Upper lobe of left lung (tissue), 6 donors: ENCODE data around the gene PDLIM4. TPM values are rescaled to one million over a fixed set of nuclear protein-coding genes. Genes with fewer than 3 reads are reported as not detected.
A peak's percentile ranks its signal among the peaks of the same experiment; 100 is the strongest.

Source experiments
- ATAC-seq, 2 donors: fragments of 200-7000 bp; cut with Tn5 transposase; one replicate each; pipeline ENCODE4 v1.9.1; 2022; ENCODE audit warnings: mild to moderate bottlenecking in 2 of 2, moderate library complexity in 2 of 2; ENCODE audit not compliant: low FRiP score in 2 of 2
- DNase-seq, 2 donors: peaks; one replicate each; pipeline ENCODE4 v3.0.0-alpha.2; 2019 to 2020
- H3K27ac ChIP-seq, 4 donors: fragments of 200-600 bp; sonication (generic); one replicate each; pipeline ENCODE4 v1.5.1; 2016 to 2019
- H3K27me3 ChIP-seq, 4 donors: fragments of 200-600 bp; sonication (generic); one replicate each; pipeline ENCODE4 v1.5.1; 2017 to 2019
- H3K36me3 ChIP-seq, 4 donors: fragments of 200-600 bp; sonication (generic); one replicate each; pipeline ENCODE4 v1.5.1; 2016 to 2019
- H3K4me1 ChIP-seq, 4 donors: fragments of 200-600 bp; sonication (generic); one replicate each; pipeline ENCODE4 v1.5.1; 2018 to 2019
- H3K4me3 ChIP-seq, 4 donors: fragments of 200-600 bp; sonication (generic); one replicate each; pipeline ENCODE4 v1.5.1; 2017 to 2019; ENCODE audit warnings: mild to moderate bottlenecking in 2 of 4, moderate library complexity in 1 of 4
- H3K9me3 ChIP-seq, 4 donors: fragments of 200-600 bp; sonication (generic); one replicate each; pipeline ENCODE4 v1.5.1; 2018 to 2019
- EP300 ChIP-seq, 4 donors: sonication (generic); formaldehyde crosslinking; IDR thresholded peaks; one replicate each; pipeline ENCODE4 v1.5.1; 2017; ENCODE audit warnings: antibody characterized with exemption in 4 of 4, control low read depth in 2 of 4
- POLR2A ChIP-seq, 4 donors: fragments of 450-650 bp; IDR thresholded peaks; one replicate each; pipeline ENCODE4 v1.5.1; 2016 to 2017; ENCODE audit warnings: antibody characterized with exemption in 4 of 4, mild to moderate bottlenecking in 2 of 4
- POLR2AphosphoS5 ChIP-seq, 2 donors: sonication (generic); formaldehyde crosslinking; IDR thresholded peaks; one replicate each; pipeline ENCODE4 v1.5.1; 2017; ENCODE audit warnings: antibody characterized with exemption in 2 of 2
- WGBS, 2 donors: methylation state at CpG; one replicate each; pipeline ENCODE4 v1.1.5; 2017 to 2018; 5-methylcytosine and 5-hydroxymethylcytosine counted together
- total RNA-seq, 6 donors: library from RNA; depleted of rRNA in 4 of 6; stranded (reverse); fragments of >200 nt in 4 of 6; gene quantifications; one replicate each; pipeline versions ENCODE4 v1.1.0 to v1.2.1, GENCODE V29; 2016 to 2021
- TF ChIP-seq, protein P1 (sequence below), 6 experiments: fragments of 450-650 bp in 4 of 6; fragments of 200-600 bp in 2 of 6; sonication (generic) in 2 of 6; IDR thresholded peaks; one replicate each; pipeline ENCODE4 v1.5.1; 2016 to 2019; ENCODE audit warnings: antibody characterized with exemption in 6 of 6
- donor health status: DM: no; HTN: no; CAD: no; lungs with moderate emphysema.
- donor health status: DM: no; HTN: yes; CAD: no; lungs with severe emphysema.

Gene PDLIM4
- total RNA-seq, 6 donors from 2014 or later: 3.3 to 14.2 (median 10.6) TPM

DNA sequence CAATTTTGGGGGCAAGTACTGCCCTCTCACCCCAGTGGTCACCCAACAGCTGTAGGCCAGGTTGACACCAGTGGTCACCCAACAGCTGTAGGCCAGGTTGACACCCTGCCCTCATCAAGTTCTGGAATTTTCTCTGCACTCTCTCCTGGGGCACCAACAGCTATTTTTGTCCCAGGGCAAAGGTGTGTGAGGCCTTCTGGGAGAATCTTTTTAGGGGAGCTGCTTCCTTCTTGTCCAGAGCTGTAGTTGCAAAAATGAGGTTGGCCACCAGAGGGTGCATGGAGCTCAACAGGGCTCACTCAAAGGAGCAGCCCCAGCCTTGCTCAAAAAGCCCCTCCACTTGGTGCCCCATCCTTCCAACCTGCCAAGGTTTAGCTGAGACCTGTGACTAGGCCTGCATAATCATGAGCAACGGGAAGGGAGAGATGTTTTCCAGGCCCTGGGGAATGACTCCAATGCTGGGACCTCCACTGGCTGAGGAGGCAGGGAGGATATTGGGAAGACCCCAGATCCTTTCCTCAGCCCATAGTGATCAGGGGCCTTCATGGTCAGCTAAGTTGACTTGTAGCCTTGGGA, 19.2 kb upstream of the PDLIM4 start:
- ATAC-seq (peak; percentile 56 to 86), DNase-seq (peak in 1 of 2 donors; percentile 56)
- H3K36me3 ChIP-seq: no peaks in the 10 kb centered on the region
- H3K4me3 ChIP-seq: no peak overlapping the region
- H3K27me3 ChIP-seq: no peaks in the 10 kb centered on the region
- H3K9me3 ChIP-seq: peaks cover 0 to under 1% (median 0%) of the 10 kb centered on the region in 4 donors
- no peak for TF ChIP-seq EP300 (IDR thresholded peaks at IDR 0.05)
- TF ChIP-seq, protein P1, sequence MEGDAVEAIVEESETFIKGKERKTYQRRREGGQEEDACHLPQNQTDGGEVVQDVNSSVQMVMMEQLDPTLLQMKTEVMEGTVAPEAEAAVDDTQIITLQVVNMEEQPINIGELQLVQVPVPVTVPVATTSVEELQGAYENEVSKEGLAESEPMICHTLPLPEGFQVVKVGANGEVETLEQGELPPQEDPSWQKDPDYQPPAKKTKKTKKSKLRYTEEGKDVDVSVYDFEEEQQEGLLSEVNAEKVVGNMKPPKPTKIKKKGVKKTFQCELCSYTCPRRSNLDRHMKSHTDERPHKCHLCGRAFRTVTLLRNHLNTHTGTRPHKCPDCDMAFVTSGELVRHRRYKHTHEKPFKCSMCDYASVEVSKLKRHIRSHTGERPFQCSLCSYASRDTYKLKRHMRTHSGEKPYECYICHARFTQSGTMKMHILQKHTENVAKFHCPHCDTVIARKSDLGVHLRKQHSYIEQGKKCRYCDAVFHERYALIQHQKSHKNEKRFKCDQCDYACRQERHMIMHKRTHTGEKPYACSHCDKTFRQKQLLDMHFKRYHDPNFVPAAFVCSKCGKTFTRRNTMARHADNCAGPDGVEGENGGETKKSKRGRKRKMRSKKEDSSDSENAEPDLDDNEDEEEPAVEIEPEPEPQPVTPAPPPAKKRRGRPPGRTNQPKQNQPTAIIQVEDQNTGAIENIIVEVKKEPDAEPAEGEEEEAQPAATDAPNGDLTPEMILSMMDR (IDR thresholded peaks at IDR 0.05): peak; percentile 61 to 78 (median 66)
- WGBS, 2 donors: 27% methylated on average over 1 of the region's 1 CpG; no CpG with 5 or more reads in 1 of the 2 donors
- no peak overlapping the region for H3K27ac ChIP-seq
- no peaks in the 10 kb centered on the region for H3K4me1 ChIP-seq

DNA sequence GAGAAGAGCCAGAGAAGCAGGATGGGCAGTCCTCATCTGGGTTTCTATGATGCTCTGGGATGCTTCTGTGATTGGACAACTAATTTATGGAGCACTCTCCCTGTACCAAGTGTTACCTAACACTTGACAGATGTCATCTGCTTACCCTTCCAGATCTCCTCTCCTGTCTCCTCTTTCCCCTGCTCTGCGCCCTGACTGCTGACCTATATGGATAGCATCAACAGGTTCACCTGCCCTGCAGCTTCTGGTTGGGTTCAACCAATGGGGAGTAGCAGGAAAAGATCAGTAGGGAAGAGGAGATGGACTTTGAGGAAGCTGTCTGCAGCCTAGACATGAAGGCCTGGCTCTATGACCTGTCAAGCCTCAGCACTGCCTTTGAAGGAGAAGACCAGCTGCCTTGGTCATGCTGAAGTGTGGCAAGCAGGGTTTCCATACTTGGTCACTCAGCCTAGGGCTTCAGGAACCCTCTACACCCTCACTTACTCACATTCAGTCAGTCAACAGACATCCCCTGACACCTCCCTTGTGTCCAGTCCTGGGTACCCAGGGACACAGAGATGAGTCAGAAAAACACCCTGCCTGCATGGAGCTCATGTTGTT, 18.5 kb upstream of the PDLIM4 start:
- H3K36me3 ChIP-seq: no peaks in the 10 kb centered on the region
- H3K4me3 ChIP-seq: no peak overlapping the region
- TF ChIP-seq, protein P1 (IDR thresholded peaks at IDR 0.05): no peak
- no peak for TF ChIP-seq POLR2AphosphoS5 (IDR thresholded peaks at IDR 0.05)
- no peak for TF ChIP-seq POLR2A (IDR thresholded peaks at IDR 0.05)
- TF ChIP-seq EP300 (IDR thresholded peaks at IDR 0.05): no peak
- H3K27me3 ChIP-seq: no peaks in the 10 kb centered on the region
- no peaks in the 10 kb centered on the region for H3K4me1 ChIP-seq
- no peak overlapping the region for H3K27ac ChIP-seq
- DNase-seq: peak in 1 of 2 donors; percentile 2
- ATAC-seq: no peak
- WGBS, 2 donors: 38 to 87% methylated on average over 1 of the region's 1 CpG
- H3K9me3 ChIP-seq: peaks cover 0 to 6% (median 5%) of the 10 kb centered on the region in 4 donors

DNA sequence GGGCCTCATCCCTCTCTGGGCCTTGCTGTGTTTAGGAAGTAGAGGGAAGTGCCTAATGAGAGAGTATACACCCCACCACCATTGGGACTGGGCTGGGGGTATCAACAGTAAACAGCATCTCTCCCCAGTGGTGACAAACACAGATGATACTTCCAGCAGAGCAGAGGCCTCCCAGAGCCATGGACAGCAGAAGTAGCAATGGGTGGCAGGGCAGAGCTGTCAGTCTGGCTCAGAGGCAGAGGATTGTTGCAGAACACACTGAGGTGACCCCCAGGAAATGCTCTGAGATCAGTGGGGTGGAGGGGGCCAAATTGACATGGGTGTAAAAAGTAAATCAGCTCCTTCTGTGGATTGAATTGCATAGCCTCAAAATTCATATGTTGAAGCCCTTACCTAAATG, 17.7 kb upstream of the PDLIM4 start:
- Histone ChIP-seq H3K27ac (no peak overlapping the region), H3K9me3 (peaks cover 0 to 7% (median 6%) of the 10 kb centered on the region in 4 donors), H3K27me3 (no peaks in the 10 kb centered on the region), H3K4me1 (no peaks in the 10 kb centered on the region), H3K36me3 (no peaks in the 10 kb centered on the region), H3K4me3 (no peak overlapping the region)
- ATAC-seq (no peak), DNase-seq (peak in 1 of 2 donors; percentile 7)
- TF ChIP-seq, protein P1 (IDR thresholded peaks at IDR 0.05): no peak
- TF ChIP-seq POLR2A (IDR thresholded peaks at IDR 0.05) (no peak), POLR2AphosphoS5 (IDR thresholded peaks at IDR 0.05) (no peak), EP300 (IDR thresholded peaks at IDR 0.05) (no peak)

DNA sequence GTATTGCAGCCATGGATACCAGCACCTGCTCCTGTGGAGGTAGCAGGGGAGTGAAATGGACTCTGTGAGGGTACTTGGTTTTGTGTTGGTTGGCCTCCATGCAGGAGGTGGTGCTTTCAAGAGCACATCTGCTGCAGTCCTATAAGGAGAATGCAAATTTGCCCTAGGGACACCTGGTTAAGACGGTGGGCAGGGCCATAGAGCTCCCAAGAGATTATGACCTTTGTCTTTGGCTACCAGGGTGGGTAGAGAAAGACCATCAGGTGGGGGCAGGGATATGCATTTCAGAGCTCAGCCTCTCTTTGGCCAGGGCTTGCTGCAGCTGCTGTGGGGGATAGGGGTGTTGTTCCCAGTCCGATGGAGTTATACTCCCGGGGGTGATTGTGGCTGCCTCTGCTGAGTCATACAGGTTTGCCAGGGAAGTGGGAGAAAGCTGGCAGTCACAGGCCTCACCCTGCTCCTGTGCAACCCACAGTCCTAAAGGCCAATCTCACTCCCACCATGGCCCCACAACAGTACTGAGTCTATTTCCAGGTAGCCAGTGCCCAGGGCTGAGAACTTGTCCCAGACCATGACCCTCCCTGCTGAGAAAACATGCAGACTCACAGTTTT, 14.0 kb upstream of the PDLIM4 start:
- no peaks in the 10 kb centered on the region for H3K4me1 ChIP-seq
- ATAC-seq (no peak), DNase-seq (peak in 1 of 2 donors; percentile 15)
- no peak for TF ChIP-seq POLR2A (IDR thresholded peaks at IDR 0.05)
- TF ChIP-seq, protein P1 (IDR thresholded peaks at IDR 0.05): no peak
- no peak for TF ChIP-seq POLR2AphosphoS5 (IDR thresholded peaks at IDR 0.05)
- no peak for TF ChIP-seq EP300 (IDR thresholded peaks at IDR 0.05)
- no peaks in the 10 kb centered on the region for H3K36me3 ChIP-seq
- H3K9me3 ChIP-seq: peaks cover 0 to 15% (median 7%) of the 10 kb centered on the region in 4 donors
- no peaks in the 10 kb centered on the region for H3K27me3 ChIP-seq
- WGBS, 2 donors: 88 to 96% methylated on average over 3 of the region's 3 CpGs
- H3K27ac ChIP-seq: no peak overlapping the region
- no peak overlapping the region for H3K4me3 ChIP-seq
